Breast epithelium (tissue), 4 donors: ENCODE results near the gene KLHL29. TPM values are rescaled to one million over a fixed set of nuclear protein-coding genes. Genes with fewer than 3 reads are reported as not detected.

ENCODE experiments used
- DNase-seq, 2 donors: peaks; one replicate each; pipeline ENCODE4 v3.0.0-alpha.2; 2019; ENCODE audit warnings: low spot score in 2 of 2
- H3K27ac ChIP-seq, 2 donors: fragments of 200-600 bp; sonication (generic) in 1 of 2; one replicate each; pipeline ENCODE4 v1.5.1; 2016 to 2019; ENCODE audit warnings: mild to moderate bottlenecking in 1 of 2
- H3K27me3 ChIP-seq, 2 donors: fragments of 200-600 bp; sonication (generic) in 1 of 2; one replicate each; pipeline versions ENCODE4 v1.5.1 to v1.6.0; 2017 to 2019; ENCODE audit warnings: control low read depth in 1 of 2, mild to moderate bottlenecking in 1 of 2
- H3K36me3 ChIP-seq: fragments of 200-600 bp; one replicate; pipeline ENCODE4 v1.5.1; 2019
- H3K4me1 ChIP-seq, 2 donors: fragments of 200-600 bp; sonication (generic); one replicate each; pipeline ENCODE4 v1.5.1; 2016 to 2019; ENCODE audit warnings: control low read depth in 1 of 2
- H3K4me3 ChIP-seq, 3 donors: fragments of 200-600 bp; sonication (generic); 1 replicate in 2 of 3; 2 replicates in 1 of 3; pipeline ENCODE4 v1.5.1; 2016 to 2019; ENCODE audit warnings: mild to moderate bottlenecking in 3 of 3, moderate library complexity in 2 of 3
- H3K9me3 ChIP-seq, 2 donors: fragments of 200-600 bp; sonication (generic) in 1 of 2; one replicate each; pipeline ENCODE4 v1.5.1; 2016 to 2019; ENCODE audit warnings: control low read depth in 1 of 2
- CTCF ChIP-seq, 3 donors: fragments of 450-650 bp; IDR thresholded peaks; one replicate each; pipeline ENCODE4 v1.5.1; 2016 to 2017; ENCODE audit warnings: antibody characterized with exemption in 3 of 3, mild to moderate bottlenecking in 3 of 3, moderate library complexity in 3 of 3
- POLR2A ChIP-seq: fragments of 450-650 bp; IDR thresholded peaks from one replicate; pipeline ENCODE4 v1.6.1; 2016; ENCODE audit warnings: antibody characterized with exemption, mild to moderate bottlenecking, moderate library complexity
- POLR2AphosphoS5 ChIP-seq, 3 donors: sonication (generic); formaldehyde crosslinking; IDR thresholded peaks; one replicate each; pipeline ENCODE4 v1.6.1; 2017; ENCODE audit warnings: antibody characterized with exemption in 3 of 3
- intact Hi-C: fragments of 100-400 bp; cut with DNase I; formaldehyde crosslinking; loops from one replicate; pipeline ENCODE4 v1.15.1; 2023; ENCODE audit warnings: low total_unique reads
- total RNA-seq, 3 donors: library from RNA; depleted of rRNA; stranded (reverse); fragments of >200 nt; gene quantifications; one replicate each; pipeline ENCODE4 v1.1.0, GENCODE V29; 2016

KLHL29 gene
- total RNA-seq, 3 donors from 2014 or later: 4.5 to 20.9 (median 14.7) TPM

- peaks cover 0 to 10% of the 10 kb centered on the region in 2 donors for H3K4me1 ChIP-seq
- no peaks in the 10 kb centered on the region for H3K9me3 ChIP-seq
- H3K4me3 ChIP-seq: peak overlapping the region in 1 of 3 donors; percentile 15
- TF ChIP-seq POLR2A: no peak
- H3K27ac ChIP-seq: peak overlapping the region; percentile 66 to 82
- H3K27me3 ChIP-seq: no peaks in the 10 kb centered on the region
- H3K36me3 ChIP-seq: no peaks in the 10 kb centered on the region
- intact Hi-C loops: no loop called here
- no peak for DNase-seq
These were observed 209.5 kb downstream of the KLHL29 start for GRCh38 chr2:23594460-23594825.

- H3K36me3 ChIP-seq: no peaks in the 10 kb centered on the region
- intact Hi-C loops: no loop called here
- peaks cover 0 to 10% of the 10 kb centered on the region in 2 donors for H3K4me1 ChIP-seq
- TF ChIP-seq POLR2AphosphoS5 (IDR thresholded peaks at IDR 0.05) (no peak), CTCF (IDR thresholded peaks at IDR 0.05) (no peak), POLR2A (no peak)
- H3K4me3 ChIP-seq: no peak overlapping the region
- no peak for DNase-seq
- no peaks in the 10 kb centered on the region for H3K9me3 ChIP-seq
- no peaks in the 10 kb centered on the region for H3K27me3 ChIP-seq
- peak overlapping the region; percentile 82 to 88 for H3K27ac ChIP-seq
These were observed 210.0 kb downstream of the KLHL29 start for GRCh38 chr2:23595021-23595420.

GRCh38 chr2:23595601-23596251 lies 210.7 kb downstream of the KLHL29 start:
- Histone ChIP-seq H3K27ac (peak overlapping the region; percentile 82 to 88), H3K4me1 (peaks cover 0 to 10% of the 10 kb centered on the region in 2 donors), H3K27me3 (no peaks in the 10 kb centered on the region), H3K4me3 (no peak overlapping the region), H3K36me3 (no peaks in the 10 kb centered on the region), H3K9me3 (no peaks in the 10 kb centered on the region)
- intact Hi-C loops: no loop called here
- DNase-seq: peak in 1 of 2 donors; percentile 94
- TF ChIP-seq POLR2A (no peak), POLR2AphosphoS5 (IDR thresholded peaks at IDR 0.05) (no peak), CTCF (IDR thresholded peaks at IDR 0.05) (no peak)

- DNase-seq: no peak
- Histone ChIP-seq H3K27me3 (no peaks in the 10 kb centered on the region), H3K9me3 (no peaks in the 10 kb centered on the region), H3K4me3 (no peak overlapping the region), H3K4me1 (peaks cover 0 to 10% of the 10 kb centered on the region in 2 donors), H3K36me3 (no peaks in the 10 kb centered on the region), H3K27ac (peak overlapping the region; percentile 82 to 88)
- TF ChIP-seq POLR2A (no peak), CTCF (IDR thresholded peaks at IDR 0.05) (no peak), POLR2AphosphoS5 (IDR thresholded peaks at IDR 0.05) (no peak)
- intact Hi-C loops: no loop called here
These were observed 211.4 kb downstream of the KLHL29 start for GRCh38 chr2:23596316-23596885.

GRCh38 chr2:23597687-23598086 lies 212.7 kb downstream of the KLHL29 start:
- Histone ChIP-seq H3K36me3 (no peaks in the 10 kb centered on the region), H3K27me3 (no peaks in the 10 kb centered on the region), H3K4me3 (no peak overlapping the region), H3K9me3 (no peaks in the 10 kb centered on the region), H3K4me1 (peaks cover 0 to 10% of the 10 kb centered on the region in 2 donors), H3K27ac (peak overlapping the region; percentile 36 to 52)
- TF ChIP-seq CTCF (IDR thresholded peaks at IDR 0.05) (no peak), POLR2A (no peak), POLR2AphosphoS5 (IDR thresholded peaks at IDR 0.05) (no peak)
- intact Hi-C loops: no loop called here
- DNase-seq: no peak
